Prostate gland (tissue), 2 donors: ENCODE data around the gene RRAD. TPM values are rescaled to one million over a fixed set of nuclear protein-coding genes. Genes with fewer than 3 reads are reported as not detected.

ENCODE experiments used
- DNase-seq: peaks from one replicate; pipeline ENCODE4 v3.0.0-alpha.2; 2019; ENCODE audit warnings: low spot score
- H3K27ac ChIP-seq, 2 donors: fragments of 200-600 bp; sonication (generic); 2 replicates each; pipeline ENCODE4 v1.5.1; 2017 to 2019
- H3K27me3 ChIP-seq: fragments of 200-600 bp; sonication (generic); replicated peaks from 2 replicates; pipeline ENCODE4 v1.5.1; 2019; ENCODE audit not compliant: insufficient read depth
- H3K36me3 ChIP-seq, 2 donors: fragments of 200-600 bp; sonication (generic); 1 replicate in 1 of 2; 2 replicates in 1 of 2; pipeline versions ENCODE4 v1.5.1 to v1.8.1; 2017 to 2019
- H3K4me1 ChIP-seq: fragments of 200-600 bp; sonication (generic); replicated peaks from 2 replicates; pipeline ENCODE4 v1.5.1; 2019
- H3K4me3 ChIP-seq, 2 donors: fragments of 200-600 bp; sonication (generic); 2 replicates each; pipeline ENCODE4 v1.5.1; 2017 to 2019
- H3K9me3 ChIP-seq: fragments of 200-600 bp; sonication (generic); 2 replicates; pipeline ENCODE4 v1.5.1; 2017
- POLR2A ChIP-seq: fragments of 450-650 bp; IDR thresholded peaks from one replicate; pipeline ENCODE4 v1.6.1; 2016; ENCODE audit warnings: antibody characterized with exemption, mild to moderate bottlenecking
- POLR2AphosphoS5 ChIP-seq: sonication (generic); formaldehyde crosslinking; IDR thresholded peaks from one replicate; pipeline ENCODE4 v1.6.1; 2017; ENCODE audit warnings: antibody characterized with exemption
- WGBS: methylation state at CpG from one replicate; pipeline ENCODE4 v1.1.5; 2018; 5-methylcytosine and 5-hydroxymethylcytosine counted together
- intact Hi-C: fragments of 100-400 bp; cut with DNase I; formaldehyde crosslinking; loops from one replicate; pipeline ENCODE4 v1.14.2; 2022
- total RNA-seq, 2 donors: library from RNA; depleted of rRNA; stranded (reverse); fragments of >200 nt; gene quantifications; one replicate each; pipeline ENCODE4 v1.1.0, GENCODE V29; 2016
- TF ChIP-seq, protein P1 (sequence below), 4 experiments: fragments of 200-600 bp in 2 of 4; fragments of 450-650 bp in 2 of 4; sonication (generic) in 2 of 4; IDR thresholded peaks; 1 replicate in 3 of 4; 2 replicates in 1 of 4; pipeline ENCODE4 v1.5.1; 2016 to 2019; ENCODE audit warnings: antibody characterized with exemption in 4 of 4, mild to moderate bottlenecking in 2 of 4, moderate library complexity in 2 of 4

The RRAD gene
- total RNA-seq, 2 donors from 2014 or later = 17.0 to 37.0 TPM

DNA sequence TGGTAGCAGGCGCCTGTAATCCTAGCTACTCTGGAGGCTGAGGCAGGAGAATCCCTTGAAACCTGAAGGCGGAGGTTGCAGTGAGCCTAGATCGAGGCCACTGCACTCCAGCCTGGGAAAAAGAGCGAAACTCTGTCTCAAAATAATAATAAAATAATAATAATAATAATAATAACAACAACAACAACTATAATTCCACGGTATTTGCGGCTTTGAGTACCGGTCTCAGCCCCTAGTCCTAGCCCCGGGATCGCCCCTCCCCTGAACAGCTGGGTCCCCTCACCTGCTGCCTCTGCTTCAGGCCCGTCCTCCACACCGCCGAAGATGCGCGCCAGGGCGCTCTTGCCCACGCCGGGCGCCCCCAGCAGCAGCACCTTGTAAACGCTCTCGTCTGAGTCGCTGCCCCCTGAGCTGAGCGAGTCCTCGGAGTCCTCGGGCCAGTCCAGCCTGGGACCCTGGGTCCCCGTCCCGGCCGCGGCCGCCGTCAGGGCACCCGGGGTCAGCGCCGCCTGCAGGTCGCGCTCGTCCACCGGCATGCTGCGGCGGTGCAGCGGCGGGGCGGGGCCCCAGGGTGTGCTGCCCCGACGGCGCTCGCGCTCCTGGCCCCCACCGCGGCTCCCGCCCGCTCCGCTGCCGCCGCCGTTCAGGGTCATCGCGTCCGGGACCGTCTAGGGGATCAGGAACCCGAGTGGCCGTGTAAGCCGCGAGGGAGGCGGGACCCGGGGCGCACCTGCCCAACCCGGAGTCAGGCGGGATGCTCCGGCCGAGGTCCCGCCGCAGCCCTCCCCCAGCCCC, 611 bp downstream of the RRAD start:
- DNase-seq = no peak
- Histone ChIP-seq H3K36me3 (no peaks in the 10 kb centered on the region), H3K9me3 (no peaks in the 10 kb centered on the region), H3K27me3 (no peaks in the 10 kb centered on the region), H3K4me1 (peaks cover 5% of the 10 kb centered on the region), H3K4me3 (peak overlapping the region; percentile 31 to 36), H3K27ac (peak overlapping the region; percentile 56 to 68)
- intact Hi-C loops = loop anchor here (1.0 kb wide), 1 partner anchor 26 kb away; no protein-coding TSS in a partner anchor
- TF ChIP-seq, protein P1, sequence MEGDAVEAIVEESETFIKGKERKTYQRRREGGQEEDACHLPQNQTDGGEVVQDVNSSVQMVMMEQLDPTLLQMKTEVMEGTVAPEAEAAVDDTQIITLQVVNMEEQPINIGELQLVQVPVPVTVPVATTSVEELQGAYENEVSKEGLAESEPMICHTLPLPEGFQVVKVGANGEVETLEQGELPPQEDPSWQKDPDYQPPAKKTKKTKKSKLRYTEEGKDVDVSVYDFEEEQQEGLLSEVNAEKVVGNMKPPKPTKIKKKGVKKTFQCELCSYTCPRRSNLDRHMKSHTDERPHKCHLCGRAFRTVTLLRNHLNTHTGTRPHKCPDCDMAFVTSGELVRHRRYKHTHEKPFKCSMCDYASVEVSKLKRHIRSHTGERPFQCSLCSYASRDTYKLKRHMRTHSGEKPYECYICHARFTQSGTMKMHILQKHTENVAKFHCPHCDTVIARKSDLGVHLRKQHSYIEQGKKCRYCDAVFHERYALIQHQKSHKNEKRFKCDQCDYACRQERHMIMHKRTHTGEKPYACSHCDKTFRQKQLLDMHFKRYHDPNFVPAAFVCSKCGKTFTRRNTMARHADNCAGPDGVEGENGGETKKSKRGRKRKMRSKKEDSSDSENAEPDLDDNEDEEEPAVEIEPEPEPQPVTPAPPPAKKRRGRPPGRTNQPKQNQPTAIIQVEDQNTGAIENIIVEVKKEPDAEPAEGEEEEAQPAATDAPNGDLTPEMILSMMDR (IDR thresholded peaks at IDR 0.05) = peak in 3 of 4 experiments; percentile 12 to 51 (median 36)
- TF ChIP-seq POLR2A = no peak
- WGBS = 11% methylated on average over 43 of the region's 72 CpGs

DNA sequence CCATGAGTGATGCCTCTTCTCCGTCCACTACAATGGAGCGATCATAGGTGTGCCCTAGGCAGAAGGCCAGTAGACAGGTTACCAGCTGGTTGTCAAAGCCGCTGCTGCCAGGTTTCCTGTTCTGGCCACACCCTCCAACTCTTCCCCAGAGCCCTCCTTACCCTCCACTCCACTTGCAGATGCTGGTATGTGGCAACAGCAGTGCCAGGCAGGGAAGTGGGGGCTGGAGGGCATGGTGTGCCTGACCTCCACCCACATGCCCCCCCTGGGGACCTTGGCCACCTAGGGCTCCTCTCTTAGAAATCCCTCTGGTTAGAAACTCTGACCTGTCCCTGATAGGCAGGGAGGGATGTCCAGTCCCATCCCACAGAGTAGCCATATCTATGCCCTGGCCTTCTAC, 1.5 kb downstream of the RRAD start:
- no peaks in the 10 kb centered on the region for H3K27me3 ChIP-seq
- H3K9me3 ChIP-seq = no peaks in the 10 kb centered on the region
- peaks cover 5% of the 10 kb centered on the region for H3K4me1 ChIP-seq
- intact Hi-C loops = loop anchor here (2.0 kb wide), 1 partner anchor 19 kb away; no protein-coding TSS in a partner anchor
- H3K4me3 ChIP-seq = peak overlapping the region in 1 of 2 donors; percentile 3
- DNase-seq = no peak
- WGBS = 71% methylated on average over 3 of the region's 3 CpGs
- peak overlapping the region in 1 of 2 donors; percentile 51 for H3K27ac ChIP-seq
- no peak for TF ChIP-seq POLR2A
- H3K36me3 ChIP-seq = no peaks in the 10 kb centered on the region

DNA sequence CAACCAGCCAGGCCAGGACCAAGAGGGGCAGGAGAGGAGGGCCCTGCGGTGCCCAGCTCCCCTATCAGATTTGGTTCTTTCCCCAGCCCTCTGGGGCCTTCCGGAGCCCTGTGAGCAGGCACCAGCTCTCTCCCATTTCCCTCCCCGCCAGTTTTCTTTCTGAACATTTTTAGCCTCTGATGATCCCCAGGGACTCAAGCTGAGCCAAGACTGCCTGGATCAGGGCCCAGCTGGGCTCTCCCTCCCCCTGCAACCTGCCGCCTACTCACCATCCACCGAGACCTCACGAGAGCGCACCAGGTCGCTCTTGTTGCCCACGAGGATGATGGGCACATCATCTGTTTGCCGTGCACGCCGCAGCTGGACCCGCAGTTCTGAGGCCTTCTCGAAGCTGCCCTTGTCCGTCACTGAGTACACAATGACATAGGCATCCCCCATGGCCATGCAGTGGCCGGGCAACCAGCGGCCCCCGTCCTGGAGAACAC, 2.0 kb downstream of the RRAD start:
- DNase-seq = no peak
- Histone ChIP-seq H3K36me3 (no peaks in the 10 kb centered on the region), H3K4me1 (peaks cover 5% of the 10 kb centered on the region), H3K9me3 (no peaks in the 10 kb centered on the region), H3K27me3 (no peaks in the 10 kb centered on the region), H3K4me3 (peak overlapping the region in 1 of 2 donors; percentile 3), H3K27ac (peak overlapping the region; percentile 30 to 51)
- intact Hi-C loops = loop anchor here (2.0 kb wide), 1 partner anchor 18 kb away; no protein-coding TSS in a partner anchor
- WGBS = 41% methylated on average over 18 of the region's 18 CpGs
- TF ChIP-seq POLR2AphosphoS5 = peak; percentile 19
- TF ChIP-seq, protein P1 (IDR thresholded peaks at IDR 0.05) = no peak

DNA sequence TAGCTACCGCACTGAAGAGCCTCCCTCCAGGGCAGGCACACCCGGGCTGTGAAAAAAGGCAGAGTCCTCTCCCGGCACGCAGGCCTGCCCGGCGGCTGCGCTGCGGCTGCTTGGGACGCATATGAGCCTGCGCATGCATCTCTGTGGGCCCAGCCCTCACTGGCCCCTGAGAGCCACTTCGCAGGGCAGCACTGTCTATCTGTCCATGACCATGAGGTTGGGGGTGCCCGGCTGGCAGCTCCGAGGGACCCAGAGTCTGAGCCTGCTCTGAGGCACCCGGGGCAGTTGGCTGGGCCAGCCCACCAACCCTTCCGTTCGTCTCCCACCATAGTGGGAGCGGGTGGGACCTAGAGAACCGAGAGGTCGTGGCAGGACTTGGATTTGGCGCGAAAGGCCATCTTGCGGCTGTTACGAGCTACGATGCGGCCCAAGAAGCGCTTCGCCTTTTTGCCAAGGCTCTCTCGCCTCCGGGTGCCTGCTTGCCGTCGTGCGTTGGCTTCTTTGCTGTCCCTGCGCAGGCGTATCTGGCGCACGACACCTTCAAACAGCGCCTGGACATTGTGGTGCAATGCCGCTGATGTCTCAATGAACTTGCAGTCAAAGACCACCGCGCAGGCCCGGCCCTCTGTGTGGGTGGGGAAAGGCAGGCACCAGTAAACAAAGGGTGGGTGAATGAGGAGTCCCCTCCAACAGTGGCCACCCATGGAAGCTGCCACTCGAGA, 3.4 kb downstream of the RRAD start:
- no peaks in the 10 kb centered on the region for H3K27me3 ChIP-seq
- no peak for DNase-seq
- peaks cover 5% of the 10 kb centered on the region for H3K4me1 ChIP-seq
- no peaks in the 10 kb centered on the region for H3K36me3 ChIP-seq
- intact Hi-C loops = loop anchor here (2.0 kb wide), 1 partner anchor 17 kb away; no protein-coding TSS in a partner anchor
- no peak overlapping the region for H3K4me3 ChIP-seq
- TF ChIP-seq, protein P1 (IDR thresholded peaks at IDR 0.05) = no peak
- TF ChIP-seq POLR2A (no peak), POLR2AphosphoS5 (no peak)
- WGBS = 65% methylated on average over 41 of the region's 42 CpGs
- H3K9me3 ChIP-seq = no peaks in the 10 kb centered on the region
- H3K27ac ChIP-seq = no peak overlapping the region

DNA sequence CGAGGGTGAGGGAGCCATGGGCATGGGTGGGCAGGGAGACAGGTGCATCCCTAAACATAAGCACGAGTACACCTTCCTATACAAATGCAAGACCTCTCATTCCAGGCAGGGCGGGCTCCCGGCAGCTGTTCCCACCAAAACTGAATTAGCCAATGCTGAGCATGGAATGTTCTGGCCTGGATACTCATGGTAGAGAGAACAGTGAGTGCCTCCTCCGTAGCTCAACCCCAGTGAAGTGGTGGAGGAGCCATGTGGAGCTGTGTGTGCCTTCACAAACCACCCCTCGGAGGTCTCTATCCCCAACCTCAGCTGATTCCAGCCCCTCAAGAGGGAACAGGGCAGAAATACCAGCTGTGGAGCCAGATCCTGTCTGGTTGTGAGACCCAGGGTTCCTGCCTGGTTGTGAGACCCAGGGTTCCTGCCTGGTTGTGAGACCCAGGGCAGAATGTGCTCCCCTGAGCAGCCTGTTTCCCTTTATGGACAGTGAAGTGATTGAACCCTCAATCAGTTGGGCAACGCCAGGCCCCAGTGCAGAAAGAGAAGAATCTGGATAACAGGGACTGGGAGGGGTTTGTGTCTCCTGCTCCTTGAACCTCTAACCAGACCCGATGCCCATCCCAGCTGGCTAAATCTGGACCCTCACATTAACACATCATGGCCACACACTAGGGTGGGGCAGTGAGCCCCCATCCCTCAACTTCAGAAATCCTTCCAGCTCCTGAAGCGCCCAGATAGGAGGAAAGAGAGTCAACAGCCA, 4.2 kb downstream of the RRAD start:
- H3K4me1 ChIP-seq = peaks cover 5% of the 10 kb centered on the region
- H3K27me3 ChIP-seq = no peaks in the 10 kb centered on the region
- DNase-seq = no peak
- TF ChIP-seq, protein P1 (IDR thresholded peaks at IDR 0.05) = no peak
- TF ChIP-seq POLR2A (no peak), POLR2AphosphoS5 (no peak)
- intact Hi-C loops = no loop called here
- no peaks in the 10 kb centered on the region for H3K9me3 ChIP-seq
- H3K4me3 ChIP-seq = no peak overlapping the region
- no peaks in the 10 kb centered on the region for H3K36me3 ChIP-seq
- no peak overlapping the region for H3K27ac ChIP-seq
- WGBS = 58% methylated on average over 8 of the region's 9 CpGs
